H1 (cell line): ENCODE results near the gene FNDC1. TPM values are rescaled to one million over a fixed set of nuclear protein-coding genes. Genes with fewer than 3 reads are reported as not detected.

Source experiments
- CTCF ChIP-seq, 3 experiments: IDR thresholded peaks; 1 replicate in 2 of 3; 2 replicates in 1 of 3; pipeline versions ENCODE4 v1.5.1 to v1.6.1; 2011; ENCODE audit warnings: low read length in 3 of 3, mild to moderate bottlenecking in 3 of 3, inconsistent platforms in 2 of 3, low read depth in 1 of 3, moderate library complexity in 1 of 3; ENCODE audit not compliant: insufficient read depth in 1 of 3; ENCODE audit errors: control extremely low read depth in 1 of 3
- HDAC6 ChIP-seq: IDR thresholded peaks from one replicate; pipeline ENCODE4 v1.7.1; 2012; ENCODE audit warnings: low read depth, mild to moderate bottlenecking, inconsistent platforms, low read length, moderate library complexity
- POLR2AphosphoS5 ChIP-seq: IDR thresholded peaks from 2 replicates; pipeline ENCODE4 v1.6.1; 2011; ENCODE audit warnings: low read depth, low read length
- RBBP5 ChIP-seq: IDR thresholded peaks from 2 replicates; pipeline ENCODE4 v1.7.1; 2012; ENCODE audit warnings: low read depth, mild to moderate bottlenecking, inconsistent platforms, low read length, moderate library complexity, borderline replicate concordance
- SP4 ChIP-seq: IDR thresholded peaks from 2 replicates; pipeline ENCODE4 v1.6.1; 2012; ENCODE audit warnings: low read length, inconsistent platforms
- YY1 ChIP-seq: IDR thresholded peaks from 2 replicates; pipeline ENCODE4 v1.6.1; 2011; ENCODE audit warnings: low read depth, mild to moderate bottlenecking, low read length
- polyA plus RNA-seq, 7 experiments: library from polyadenylated mRNA; depleted of rRNA in 3 of 7; stranded (reverse) in 5 of 7; unstranded in 2 of 7; fragments of >200 nt in 5 of 7; fragments of 200-250 nt in 2 of 7; gene quantifications; 1 replicate in 5 of 7; 2 replicates in 1 of 7; 4 replicates in 1 of 7; pipeline versions ENCODE4 v1.2.1 to v1.2.3, GENCODE V29; 2011 to 2013; ENCODE audit warnings: missing spikeins in 2 of 7, mixed read lengths in 2 of 7
- total RNA-seq: library from RNA; stranded (reverse); fragmentation: NEBNext Ultra II Directional; extraction: Animal tissue kit (Norgen Biotek cat#: 25700); gene quantifications from 2 replicates; pipeline ENCODE4 v1.2.1, GENCODE V29; 2021
- TF ChIP-seq, protein P1 (sequence below): fragments of 300-600 bp; sonication (generic); IDR thresholded peaks from 2 replicates; pipeline ENCODE4 v1.7.1; 2012; ENCODE audit warnings: low read length, moderate library complexity, mild to moderate bottlenecking, inconsistent platforms; ENCODE audit not compliant: insufficient replicate concordance
- TF ChIP-seq, protein P2 (sequence below): IDR thresholded peaks from 2 replicates; pipeline ENCODE4 v1.6.1; 2012; ENCODE audit warnings: low read length, inconsistent platforms

Gene FNDC1
- total and polyA plus RNA-seq, 2 of the 8 experiments (the other 6 are each of a cell fraction or from before 2014, with no cell fraction given), result 0.06 to 0.30 TPM

DNA sequence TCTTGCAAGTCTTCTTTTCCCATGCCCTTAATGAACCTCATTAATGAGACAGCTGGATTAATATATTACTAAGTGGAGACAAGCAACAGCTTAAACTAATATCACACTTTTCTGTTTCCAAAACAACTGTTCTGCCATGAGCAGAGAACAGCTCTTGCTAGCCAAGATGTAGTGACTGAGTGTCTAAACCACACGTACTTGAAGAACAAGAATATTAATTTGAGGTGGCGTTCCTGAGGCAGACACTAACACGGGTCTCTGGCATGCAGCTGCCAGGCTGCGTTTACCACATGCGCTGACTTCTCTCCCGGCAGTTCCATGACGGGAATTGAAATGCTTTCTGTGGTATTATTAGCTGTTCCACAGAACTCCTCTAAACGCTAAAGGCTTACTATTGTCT, 80.6 kb downstream of the FNDC1 start (continued):
- TF ChIP-seq, protein P1, sequence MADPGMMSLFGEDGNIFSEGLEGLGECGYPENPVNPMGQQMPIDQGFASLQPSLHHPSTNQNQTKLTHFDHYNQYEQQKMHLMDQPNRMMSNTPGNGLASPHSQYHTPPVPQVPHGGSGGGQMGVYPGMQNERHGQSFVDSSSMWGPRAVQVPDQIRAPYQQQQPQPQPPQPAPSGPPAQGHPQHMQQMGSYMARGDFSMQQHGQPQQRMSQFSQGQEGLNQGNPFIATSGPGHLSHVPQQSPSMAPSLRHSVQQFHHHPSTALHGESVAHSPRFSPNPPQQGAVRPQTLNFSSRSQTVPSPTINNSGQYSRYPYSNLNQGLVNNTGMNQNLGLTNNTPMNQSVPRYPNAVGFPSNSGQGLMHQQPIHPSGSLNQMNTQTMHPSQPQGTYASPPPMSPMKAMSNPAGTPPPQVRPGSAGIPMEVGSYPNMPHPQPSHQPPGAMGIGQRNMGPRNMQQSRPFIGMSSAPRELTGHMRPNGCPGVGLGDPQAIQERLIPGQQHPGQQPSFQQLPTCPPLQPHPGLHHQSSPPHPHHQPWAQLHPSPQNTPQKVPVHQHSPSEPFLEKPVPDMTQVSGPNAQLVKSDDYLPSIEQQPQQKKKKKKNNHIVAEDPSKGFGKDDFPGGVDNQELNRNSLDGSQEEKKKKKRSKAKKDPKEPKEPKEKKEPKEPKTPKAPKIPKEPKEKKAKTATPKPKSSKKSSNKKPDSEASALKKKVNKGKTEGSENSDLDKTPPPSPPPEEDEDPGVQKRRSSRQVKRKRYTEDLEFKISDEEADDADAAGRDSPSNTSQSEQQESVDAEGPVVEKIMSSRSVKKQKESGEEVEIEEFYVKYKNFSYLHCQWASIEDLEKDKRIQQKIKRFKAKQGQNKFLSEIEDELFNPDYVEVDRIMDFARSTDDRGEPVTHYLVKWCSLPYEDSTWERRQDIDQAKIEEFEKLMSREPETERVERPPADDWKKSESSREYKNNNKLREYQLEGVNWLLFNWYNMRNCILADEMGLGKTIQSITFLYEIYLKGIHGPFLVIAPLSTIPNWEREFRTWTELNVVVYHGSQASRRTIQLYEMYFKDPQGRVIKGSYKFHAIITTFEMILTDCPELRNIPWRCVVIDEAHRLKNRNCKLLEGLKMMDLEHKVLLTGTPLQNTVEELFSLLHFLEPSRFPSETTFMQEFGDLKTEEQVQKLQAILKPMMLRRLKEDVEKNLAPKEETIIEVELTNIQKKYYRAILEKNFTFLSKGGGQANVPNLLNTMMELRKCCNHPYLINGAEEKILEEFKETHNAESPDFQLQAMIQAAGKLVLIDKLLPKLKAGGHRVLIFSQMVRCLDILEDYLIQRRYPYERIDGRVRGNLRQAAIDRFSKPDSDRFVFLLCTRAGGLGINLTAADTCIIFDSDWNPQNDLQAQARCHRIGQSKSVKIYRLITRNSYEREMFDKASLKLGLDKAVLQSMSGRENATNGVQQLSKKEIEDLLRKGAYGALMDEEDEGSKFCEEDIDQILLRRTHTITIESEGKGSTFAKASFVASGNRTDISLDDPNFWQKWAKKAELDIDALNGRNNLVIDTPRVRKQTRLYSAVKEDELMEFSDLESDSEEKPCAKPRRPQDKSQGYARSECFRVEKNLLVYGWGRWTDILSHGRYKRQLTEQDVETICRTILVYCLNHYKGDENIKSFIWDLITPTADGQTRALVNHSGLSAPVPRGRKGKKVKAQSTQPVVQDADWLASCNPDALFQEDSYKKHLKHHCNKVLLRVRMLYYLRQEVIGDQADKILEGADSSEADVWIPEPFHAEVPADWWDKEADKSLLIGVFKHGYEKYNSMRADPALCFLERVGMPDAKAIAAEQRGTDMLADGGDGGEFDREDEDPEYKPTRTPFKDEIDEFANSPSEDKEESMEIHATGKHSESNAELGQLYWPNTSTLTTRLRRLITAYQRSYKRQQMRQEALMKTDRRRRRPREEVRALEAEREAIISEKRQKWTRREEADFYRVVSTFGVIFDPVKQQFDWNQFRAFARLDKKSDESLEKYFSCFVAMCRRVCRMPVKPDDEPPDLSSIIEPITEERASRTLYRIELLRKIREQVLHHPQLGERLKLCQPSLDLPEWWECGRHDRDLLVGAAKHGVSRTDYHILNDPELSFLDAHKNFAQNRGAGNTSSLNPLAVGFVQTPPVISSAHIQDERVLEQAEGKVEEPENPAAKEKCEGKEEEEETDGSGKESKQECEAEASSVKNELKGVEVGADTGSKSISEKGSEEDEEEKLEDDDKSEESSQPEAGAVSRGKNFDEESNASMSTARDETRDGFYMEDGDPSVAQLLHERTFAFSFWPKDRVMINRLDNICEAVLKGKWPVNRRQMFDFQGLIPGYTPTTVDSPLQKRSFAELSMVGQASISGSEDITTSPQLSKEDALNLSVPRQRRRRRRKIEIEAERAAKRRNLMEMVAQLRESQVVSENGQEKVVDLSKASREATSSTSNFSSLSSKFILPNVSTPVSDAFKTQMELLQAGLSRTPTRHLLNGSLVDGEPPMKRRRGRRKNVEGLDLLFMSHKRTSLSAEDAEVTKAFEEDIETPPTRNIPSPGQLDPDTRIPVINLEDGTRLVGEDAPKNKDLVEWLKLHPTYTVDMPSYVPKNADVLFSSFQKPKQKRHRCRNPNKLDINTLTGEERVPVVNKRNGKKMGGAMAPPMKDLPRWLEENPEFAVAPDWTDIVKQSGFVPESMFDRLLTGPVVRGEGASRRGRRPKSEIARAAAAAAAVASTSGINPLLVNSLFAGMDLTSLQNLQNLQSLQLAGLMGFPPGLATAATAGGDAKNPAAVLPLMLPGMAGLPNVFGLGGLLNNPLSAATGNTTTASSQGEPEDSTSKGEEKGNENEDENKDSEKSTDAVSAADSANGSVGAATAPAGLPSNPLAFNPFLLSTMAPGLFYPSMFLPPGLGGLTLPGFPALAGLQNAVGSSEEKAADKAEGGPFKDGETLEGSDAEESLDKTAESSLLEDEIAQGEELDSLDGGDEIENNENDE, result no peak
- no peak for TF ChIP-seq CTCF (IDR thresholded peaks at IDR 0.05; ENCODE audit: control extremely low read depth in 1 of 3, insufficient read depth in 1 of 3, low read depth in 1 of 3, low read length in 3 of 3)
- TF ChIP-seq, protein P2, sequence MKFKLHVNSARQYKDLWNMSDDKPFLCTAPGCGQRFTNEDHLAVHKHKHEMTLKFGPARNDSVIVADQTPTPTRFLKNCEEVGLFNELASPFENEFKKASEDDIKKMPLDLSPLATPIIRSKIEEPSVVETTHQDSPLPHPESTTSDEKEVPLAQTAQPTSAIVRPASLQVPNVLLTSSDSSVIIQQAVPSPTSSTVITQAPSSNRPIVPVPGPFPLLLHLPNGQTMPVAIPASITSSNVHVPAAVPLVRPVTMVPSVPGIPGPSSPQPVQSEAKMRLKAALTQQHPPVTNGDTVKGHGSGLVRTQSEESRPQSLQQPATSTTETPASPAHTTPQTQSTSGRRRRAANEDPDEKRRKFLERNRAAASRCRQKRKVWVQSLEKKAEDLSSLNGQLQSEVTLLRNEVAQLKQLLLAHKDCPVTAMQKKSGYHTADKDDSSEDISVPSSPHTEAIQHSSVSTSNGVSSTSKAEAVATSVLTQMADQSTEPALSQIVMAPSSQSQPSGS, result no peak
- TF ChIP-seq SP4, result no peak
- no peak for TF ChIP-seq POLR2AphosphoS5
- no peak for TF ChIP-seq YY1
- TF ChIP-seq RBBP5, result no peak
- TF ChIP-seq HDAC6, result no peak
